Ecto neural progenitor cell (in vitro differentiated cells): ENCODE results near the gene PSENEN.

Experiments used
- DNase-seq: peaks from one replicate; pipeline ENCODE4 v3.0.0-alpha.2; 2018; ENCODE audit warnings: low spot score

PSENEN gene

DNA sequence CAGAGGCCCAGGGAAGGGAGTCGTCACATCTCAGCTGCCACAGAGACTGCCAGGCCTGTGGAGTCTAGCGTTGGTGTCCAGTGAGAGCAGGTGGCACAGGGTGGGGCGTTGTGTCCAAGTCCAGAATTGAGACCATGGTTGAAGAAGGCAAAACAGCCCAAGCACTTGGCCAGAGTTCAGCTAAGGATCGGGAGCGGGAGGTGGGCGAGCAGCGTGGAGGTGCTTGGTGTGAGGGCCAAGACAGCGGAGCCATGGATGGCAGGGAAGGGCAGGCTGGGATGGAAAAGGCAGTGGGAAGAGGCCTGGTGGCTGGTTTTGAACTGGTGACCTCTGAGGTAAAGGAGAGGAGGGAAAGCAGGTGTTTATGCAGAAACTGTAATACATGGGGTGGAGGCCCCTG lies 11.2 kb upstream of the PSENEN start:
- no peak for DNase-seq

DNA sequence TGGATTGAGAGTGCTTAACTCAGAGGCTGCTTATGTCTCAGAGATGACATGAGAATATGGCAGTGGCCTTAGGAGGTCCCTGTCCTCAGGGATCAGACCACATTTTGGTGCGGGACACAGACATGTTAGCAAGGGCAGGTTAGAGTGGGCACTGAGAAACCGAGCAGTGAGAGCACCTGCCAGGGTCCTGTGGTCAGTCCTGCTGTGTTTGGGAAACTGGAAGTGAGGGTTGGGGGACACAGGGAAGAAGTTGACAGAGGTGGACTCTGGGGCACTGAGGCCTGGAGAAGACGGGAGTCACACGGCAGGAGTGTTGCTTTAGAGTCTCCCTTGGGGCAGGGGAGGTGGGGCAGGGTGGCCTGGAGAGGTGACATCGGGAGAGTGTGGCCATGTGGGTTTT lies 10.6 kb upstream of the PSENEN start:
- DNase-seq: no peak

- DNase-seq: no peak
Measured at GRCh38 chr19:35736913-35737886, 8.3 kb upstream of the PSENEN start.

- DNase-seq: no peak
Measured at GRCh38 chr19:35738021-35738886, 7.2 kb upstream of the PSENEN start.

GRCh38 chr19:35738887-35739229 lies 6.6 kb upstream of the PSENEN start:
- DNase-seq: no peak

DNA sequence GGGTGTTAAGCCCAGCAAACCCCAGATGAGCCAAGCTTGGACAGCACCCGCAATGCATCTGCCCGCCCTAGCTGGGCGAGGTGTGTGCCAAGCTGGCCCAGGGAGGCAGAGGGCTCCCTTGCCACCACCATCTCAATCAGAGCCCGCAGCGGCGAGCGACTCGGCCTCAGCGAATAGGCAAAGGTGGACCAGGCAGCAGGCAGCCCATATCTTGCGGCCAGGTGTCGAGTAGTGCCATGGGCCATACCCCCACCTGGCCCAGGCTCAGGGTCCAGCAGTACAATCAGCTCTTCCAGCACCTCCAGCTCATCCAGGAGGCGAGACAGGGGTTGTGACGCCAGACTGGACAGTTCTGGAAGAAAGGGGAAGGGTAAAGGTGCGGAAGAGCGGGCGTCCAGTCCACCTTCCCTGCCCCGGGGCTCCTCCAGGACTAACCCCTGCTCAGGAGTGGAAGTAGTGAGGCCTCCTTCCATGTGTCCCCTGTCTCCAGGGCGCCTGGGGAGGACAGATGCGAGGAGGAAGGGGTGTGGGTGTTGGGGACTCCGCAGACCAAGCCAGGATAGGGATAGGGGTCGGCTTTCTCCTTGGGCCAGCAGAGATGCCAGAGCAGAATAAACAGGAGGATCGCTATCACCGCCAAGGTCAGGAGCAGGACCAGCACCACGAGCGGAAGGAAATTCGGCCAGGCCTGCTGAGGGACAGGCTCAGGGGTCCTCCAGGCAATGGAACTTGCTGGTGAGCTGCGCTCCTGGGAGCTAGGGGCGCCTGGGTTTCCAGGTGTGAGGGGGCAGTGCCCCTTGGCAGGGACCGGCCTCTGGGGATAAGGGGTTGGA lies 6.0 kb upstream of the PSENEN start:
- DNase-seq: no peak

GRCh38 chr19:35740108-35740422 lies 5.4 kb upstream of the PSENEN start:
- no peak for DNase-seq

- peak; percentile 97 for DNase-seq
Measured at GRCh38 chr19:35740423-35741202, 4.8 kb upstream of the PSENEN start.

DNA sequence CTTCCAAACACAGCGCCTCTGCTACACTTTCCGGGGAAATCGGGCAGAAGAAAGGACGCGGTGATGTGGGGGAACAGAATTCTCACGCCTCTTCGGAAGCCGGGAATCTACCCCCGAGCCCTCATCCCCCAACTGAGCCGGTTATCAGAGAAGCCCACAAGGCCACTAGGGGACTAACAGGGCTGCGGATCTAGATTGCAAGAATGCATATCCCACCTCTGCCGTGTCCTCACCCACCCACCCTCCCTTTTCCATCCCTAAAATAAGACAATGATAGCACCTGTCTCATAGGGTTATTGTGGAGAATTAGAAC lies 4.3 kb upstream of the PSENEN start:
- DNase-seq: no peak

DNA sequence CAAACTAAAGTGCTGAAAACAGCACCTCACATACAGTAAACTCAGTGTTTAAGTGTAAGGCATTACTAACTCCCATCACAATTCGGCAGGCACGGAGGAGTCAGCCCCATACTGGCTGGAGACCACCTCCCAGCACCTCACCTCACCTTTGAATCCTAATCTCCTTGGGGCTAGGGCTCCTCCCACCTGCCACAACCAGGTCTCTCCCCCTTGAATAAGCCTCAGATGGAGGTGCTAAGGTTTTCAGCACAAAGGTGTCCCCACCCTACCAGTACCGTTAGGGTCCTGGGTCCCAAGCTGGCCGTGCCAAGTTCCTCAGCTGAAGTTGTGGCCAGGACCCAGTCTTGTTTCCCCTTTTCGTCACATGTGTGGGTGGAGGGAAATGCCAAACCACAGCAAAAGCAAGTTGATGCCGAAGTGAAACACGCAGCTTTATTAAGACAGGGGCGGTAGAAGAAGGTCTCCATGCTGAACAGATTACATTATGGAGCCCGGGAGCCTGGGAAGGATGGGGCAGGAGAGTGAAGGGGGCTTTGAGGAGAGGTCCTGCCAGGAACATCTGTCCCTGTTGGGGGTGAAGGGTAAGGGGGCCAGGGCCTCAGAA lies 3.2 kb upstream of the PSENEN start, which contains the start of gene IGFLR1:
TSS of gene IGFLR1 (minus strand) at position 332 of the 604 bp plus-strand sequence. CDS start 1,272 bp downstream, outside the sequence.
- no peak for DNase-seq

GRCh38 chr19:35743640-35744429 lies 1.6 kb upstream of the PSENEN start:
- DNase-seq: no peak

GRCh38 chr19:35744430-35745327 lies 772 bp upstream of the PSENEN start:
- DNase-seq: peak; percentile 95

- DNase-seq: no peak
Measured at GRCh38 chr19:35746087-35746462, 624 bp downstream of the PSENEN start.

DNA sequence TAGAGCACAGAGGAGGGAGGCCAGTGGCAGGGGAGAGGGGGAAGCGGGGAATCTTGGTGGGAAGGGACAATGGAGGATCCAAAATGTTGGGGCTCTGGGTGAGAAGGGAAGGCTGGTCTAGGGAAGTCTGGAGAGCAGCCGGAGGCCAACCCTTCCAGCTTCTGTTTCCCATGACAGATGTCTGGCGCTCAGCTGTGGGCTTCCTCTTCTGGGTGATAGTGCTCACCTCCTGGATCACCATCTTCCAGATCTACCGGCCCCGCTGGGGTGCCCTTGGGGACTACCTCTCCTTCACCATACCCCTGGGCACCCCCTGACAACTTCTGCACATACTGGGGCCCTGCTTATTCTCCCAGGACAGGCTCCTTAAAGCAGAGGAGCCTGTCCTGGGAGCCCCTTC lies 1.1 kb downstream of the PSENEN start:
- no peak for DNase-seq

- peak; percentile 99 for DNase-seq
Measured at GRCh38 chr19:35748106-35749020, 2.9 kb downstream of the PSENEN start, which contains the start of gene LIN37. Gene LIN37 (plus strand): TSS chr19:35748576. CDS start chr19:35748725, 149 bp downstream.

- no peak for DNase-seq
Measured at GRCh38 chr19:35750167-35750566, 4.7 kb downstream of the PSENEN start.

DNA sequence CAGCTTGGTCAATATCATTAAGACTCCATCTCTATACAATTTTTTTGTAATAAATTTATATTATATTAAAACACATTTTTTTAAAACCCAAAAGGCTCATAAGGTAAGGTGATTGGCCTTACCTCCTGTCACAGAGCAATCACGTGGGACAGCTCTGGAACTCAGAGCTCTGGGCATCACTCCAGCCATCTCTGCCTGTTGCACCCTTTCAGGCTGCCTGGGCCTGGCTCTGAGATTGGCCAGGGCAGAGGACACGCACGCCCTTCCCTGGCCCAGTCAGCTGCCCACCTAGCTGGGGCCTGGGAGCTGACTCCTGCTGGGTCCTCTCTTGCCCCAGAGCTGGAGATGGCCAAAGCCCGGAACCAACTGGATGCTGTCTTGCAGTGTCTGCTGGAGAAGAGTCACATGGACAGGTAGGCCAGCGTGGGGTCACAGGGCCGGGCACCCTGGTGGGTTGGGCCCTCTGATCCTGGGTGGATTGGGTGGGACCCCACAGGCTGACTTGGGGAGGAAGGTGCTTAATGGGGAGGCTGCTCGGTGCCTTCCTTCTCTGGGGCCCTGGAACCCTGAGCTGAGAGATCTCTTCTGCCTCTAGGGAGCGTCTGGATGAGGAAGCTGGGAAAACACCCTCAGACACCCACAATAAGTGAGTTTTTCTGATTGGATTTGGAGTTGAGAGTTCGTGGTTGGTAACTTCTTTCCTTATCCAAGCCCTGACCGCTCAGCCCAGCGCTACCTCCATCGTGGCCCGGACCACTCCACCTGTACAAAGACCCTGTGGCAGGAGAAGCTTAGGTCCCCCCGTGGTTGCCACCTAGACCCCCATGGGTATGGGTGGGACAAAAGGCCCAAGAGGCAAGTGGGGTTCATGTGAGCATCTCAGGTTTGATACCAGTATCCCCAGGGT lies 6.6 kb downstream of the PSENEN start:
- no peak for DNase-seq
